Uterus (tissue), 2 donors: ENCODE data around the gene SLC9A1.

Source experiments
- CTCF ChIP-seq, 4 experiments: fragments of 200-600 bp in 2 of 4; fragments of 450-650 bp in 2 of 4; sonication (generic) in 2 of 4; IDR thresholded peaks; one replicate each; pipeline ENCODE4 v1.5.1; 2016 to 2019; ENCODE audit warnings: antibody characterized with exemption in 4 of 4, mild to moderate bottlenecking in 2 of 4, moderate library complexity in 1 of 4
- POLR2A ChIP-seq, 2 donors: fragments of 450-650 bp; IDR thresholded peaks; one replicate each; pipeline ENCODE4 v1.6.1; 2016; ENCODE audit warnings: antibody characterized with exemption in 2 of 2, mild to moderate bottlenecking in 1 of 2, moderate library complexity in 1 of 2

- TF ChIP-seq CTCF (IDR thresholded peaks at IDR 0.05) (no peak), POLR2A (IDR thresholded peaks at IDR 0.05) (no peak)
Observed at GRCh38 chr1:27133991-27134390, 20.9 kb downstream of the SLC9A1 start.
